GM21390 (cell line): Measurements from ENCODE around the gene SMIM41.
A peak's percentile ranks its signal among the peaks of the same experiment; 100 is the strongest.

ENCODE experiments used
- ATAC-seq: cut with Tn5 transposase; IDR thresholded peaks from one replicate; pipeline ENCODE4 v1.9.1; 2021; ENCODE audit not compliant: unreplicated experiment

Gene SMIM41

DNA sequence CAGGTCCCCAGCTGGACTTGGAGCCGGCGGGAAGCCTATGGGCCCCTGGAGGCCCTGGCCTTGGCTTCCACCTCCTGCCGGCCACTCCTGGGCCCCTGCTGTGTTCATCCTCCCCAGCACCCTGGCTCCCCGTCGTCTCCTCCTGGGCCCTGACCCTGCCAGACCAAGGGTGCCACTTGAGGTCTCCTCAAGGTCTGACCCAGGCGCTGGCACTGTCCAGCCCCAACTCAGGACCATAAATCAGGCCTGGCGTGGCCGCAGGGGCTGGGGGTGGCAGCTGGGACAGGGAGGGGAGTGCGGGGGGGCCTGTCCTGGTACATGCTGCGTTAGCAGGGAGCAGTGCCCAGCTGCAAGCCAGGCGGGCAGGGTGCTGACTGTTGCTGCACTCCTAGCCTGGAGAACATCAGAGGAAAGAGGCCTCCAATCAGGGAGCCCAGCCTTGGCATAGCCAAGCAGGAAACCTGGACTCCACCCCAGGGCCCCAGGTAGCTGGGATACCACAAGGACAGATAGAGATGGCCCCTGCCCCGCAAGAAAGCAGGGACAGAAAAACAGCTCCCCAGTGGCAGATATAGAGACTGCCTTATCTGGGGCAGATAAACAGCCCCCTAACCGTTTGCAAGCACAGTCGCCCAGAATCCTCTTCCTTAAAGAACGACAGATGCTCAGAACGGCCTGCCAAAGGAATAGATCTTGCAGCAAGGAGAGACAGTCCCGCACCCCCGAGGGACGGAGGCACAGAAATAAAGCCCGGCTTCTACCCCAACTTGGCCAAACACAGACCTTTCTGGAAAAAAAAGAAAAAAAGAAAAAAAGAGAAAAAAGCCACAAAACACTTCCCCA is 16.2 kb upstream of the SMIM41 start:
- no peak for ATAC-seq

DNA sequence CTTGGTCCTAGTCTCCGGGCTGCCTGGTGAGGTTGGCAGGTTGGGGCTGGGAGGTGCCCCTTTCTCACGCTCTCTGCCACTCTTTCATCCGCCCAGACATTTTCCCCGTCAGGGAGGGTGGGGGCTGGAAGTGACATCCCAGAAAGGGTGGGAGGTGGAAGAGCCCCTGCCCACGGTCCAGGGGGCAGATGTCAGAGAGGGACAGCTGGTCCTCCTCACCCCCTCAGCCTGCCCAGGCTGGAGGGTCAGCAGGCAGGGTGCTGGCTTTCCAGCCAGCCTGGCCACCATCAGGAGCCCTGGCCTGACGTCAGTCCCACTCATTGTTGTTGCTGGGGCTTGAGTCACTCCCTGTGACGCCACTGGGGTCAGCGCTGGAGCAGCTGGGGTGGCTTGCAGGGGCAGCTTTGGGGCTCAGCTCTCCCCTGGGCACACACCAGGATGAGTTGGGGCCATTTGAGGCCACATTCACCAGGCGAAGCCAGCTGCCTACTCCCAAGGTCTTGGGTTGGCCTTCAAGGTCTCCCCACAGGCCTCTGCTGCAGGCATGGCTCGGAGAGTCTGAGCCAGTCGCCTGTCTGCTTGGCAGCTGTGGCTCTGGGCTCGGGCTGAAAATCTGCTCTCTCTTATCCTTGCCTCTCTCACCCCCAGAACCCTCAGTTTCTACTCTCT is 15.4 kb upstream of the SMIM41 start:
- ATAC-seq = no peak

DNA sequence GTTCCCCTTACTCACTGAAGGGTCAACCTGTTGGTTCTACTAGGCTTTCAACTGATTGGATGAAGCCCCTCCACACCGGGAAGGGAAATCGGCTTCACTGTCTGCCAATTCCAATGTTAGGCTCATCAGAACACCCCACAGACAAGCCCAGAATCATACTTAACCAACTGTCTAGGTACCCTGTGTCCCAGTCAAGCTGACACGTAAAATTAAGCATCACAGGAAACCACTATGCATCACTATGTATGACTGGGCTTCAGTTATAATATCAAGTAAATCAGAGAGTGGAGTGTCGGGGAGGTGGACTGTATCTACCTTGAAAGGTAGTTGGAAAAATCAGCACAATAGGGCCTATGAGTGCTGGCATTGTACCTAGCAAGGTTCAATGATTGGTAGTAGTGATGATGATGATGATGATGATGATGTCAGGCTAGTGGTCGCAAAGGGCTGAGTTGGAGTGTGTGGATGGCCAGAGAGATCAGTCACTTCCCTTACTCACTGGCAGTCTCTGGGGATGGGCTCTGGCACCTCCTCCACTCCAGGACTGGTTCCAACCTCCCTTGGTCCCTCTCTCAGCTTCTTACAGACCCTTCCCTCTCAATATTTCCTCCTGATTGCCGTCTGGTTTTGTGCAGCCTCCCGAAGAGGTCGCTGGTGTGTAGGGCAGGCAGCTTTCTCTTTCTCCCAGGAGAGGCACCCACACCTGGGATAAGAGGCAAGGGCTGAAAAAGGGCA is 13.0 kb upstream of the SMIM41 start:
- no peak for ATAC-seq

DNA sequence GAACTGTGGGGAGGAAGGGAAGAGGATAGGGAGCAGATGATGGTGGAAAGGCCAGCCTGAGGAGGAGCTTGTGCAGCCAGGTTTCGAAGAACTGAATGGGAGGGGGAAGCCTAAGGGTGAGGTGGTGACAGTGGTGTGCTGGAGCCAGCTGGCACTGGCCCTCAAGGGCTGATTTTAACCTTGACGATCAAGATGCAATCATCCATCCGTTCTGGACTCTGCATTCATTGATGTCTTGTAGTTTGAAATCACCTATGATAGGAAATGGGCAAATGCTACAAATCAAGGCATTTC is 12.5 kb upstream of the SMIM41 start:
- no peak for ATAC-seq

DNA sequence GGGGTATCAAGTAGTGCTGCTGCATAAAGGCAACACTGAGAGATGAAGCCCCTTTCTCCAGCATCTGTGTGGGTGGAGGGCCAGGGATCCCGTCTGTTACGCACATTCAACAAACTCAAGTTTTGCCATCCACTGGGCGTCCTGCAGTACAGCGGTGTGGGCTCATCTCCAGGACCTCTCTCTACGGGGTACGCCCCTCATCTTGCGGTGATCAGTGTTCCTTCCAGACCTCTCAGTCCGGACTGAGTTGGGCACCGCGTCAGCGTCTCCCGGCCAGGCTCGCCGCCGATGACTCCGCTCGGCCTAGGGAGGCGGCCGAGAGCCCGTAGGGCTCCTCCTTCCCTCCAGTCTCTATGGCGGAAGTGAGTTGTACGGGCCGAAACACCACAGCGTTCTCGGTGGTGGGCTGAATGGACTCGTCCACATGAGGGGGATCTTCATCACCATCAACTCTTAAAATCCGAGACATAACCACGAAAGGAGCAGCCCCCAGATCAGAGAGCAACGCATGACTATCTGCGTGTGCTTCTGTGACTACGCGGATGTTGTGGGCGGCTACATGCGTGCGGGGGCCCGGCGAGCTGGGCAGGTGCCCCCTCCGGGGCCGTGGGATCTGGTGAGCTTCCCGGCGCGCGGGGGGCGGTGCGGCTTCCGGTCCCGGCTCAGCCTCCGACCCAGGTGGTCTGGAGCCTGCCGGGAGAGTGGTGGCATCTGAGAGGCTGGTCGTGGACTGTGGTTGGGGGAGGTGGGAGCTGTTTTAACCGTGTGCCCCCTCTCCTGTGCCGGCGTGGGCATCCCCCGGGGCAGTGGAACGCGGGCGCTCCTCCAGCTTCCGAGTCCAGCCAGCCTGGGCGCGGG is 9.9 kb upstream of the SMIM41 start, which contains the start of gene ATG101:
Gene ATG101, plus strand, starts transcription at position 652 of the 858 bp plus-strand sequence. CDS start 3,673 bp downstream, outside the sequence.
- ATAC-seq = peak; percentile 89

DNA sequence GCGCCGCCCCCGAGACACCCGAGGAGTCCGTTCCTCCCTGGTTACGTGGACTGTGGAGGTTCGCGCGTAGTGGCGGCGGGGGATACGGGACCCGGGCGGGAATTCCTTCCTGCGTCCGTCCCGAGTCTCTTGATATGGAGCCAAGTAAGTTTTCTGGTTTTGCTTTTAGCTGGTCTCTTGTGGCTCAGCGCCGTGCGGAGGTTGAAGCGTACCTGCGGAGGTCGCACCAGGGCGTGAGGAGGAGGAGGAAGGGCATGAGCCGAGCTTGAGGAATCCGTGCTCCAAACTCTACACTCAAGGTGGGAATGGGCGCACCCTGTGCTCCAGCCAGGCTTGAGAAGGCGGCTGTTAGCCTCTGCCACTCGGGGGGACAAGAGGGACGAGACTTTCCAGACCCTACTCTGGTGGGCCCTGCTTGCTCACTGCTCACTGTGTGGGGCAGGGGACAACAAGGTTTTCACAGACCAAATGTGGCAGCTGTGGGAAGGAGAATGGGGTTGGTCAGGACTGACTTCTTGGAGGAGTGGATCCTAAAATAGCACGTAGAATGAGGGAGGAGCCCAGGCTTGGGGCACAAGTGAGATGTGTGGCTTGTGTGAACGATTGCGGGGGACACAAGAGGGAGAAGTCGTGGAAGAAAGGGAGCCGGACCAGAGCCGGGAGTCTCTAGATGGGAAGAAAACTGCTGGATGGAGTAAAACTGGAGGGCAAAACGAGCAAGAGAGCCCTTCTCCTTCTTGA is 9.1 kb upstream of the SMIM41 start:
- ATAC-seq = peak; percentile 11

DNA sequence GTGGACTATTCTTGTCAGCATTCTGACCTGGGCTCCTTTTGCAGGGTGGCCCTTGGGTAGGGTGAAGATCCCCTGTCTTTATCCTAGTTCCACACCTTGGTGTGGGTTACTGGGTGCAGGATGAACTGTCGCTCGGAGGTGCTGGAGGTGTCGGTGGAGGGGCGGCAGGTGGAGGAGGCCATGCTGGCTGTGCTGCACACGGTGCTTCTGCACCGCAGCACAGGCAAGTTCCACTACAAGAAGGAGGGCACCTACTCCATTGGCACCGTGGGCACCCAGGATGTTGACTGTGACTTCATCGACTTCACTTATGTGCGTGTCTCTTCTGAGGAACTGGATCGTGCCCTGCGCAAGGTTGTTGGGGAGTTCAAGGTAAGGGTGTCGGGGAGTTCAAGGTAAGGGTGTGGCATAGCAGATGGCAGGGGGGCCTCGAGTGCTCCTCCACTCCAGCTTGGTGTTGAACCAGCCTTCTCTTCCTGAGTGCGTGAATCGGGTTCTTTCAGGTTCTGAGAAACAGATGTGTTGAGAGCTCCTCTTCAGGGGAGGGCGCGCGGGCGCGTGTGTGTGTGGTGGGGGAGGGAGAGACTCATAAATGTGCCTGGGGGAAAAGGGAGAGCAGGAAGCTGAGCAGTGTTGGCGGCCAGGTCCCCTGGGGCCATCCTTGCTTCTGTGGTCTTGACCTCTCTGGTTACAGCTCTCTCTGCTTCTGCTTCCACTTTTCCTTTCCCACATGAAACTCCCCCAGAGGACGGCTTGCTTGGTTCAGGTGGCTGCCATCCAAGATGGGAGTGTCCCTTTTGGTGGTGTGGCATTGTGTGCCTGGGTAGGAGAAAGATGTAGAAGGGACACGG is 5.7 kb upstream of the SMIM41 start:
- no peak for ATAC-seq

DNA sequence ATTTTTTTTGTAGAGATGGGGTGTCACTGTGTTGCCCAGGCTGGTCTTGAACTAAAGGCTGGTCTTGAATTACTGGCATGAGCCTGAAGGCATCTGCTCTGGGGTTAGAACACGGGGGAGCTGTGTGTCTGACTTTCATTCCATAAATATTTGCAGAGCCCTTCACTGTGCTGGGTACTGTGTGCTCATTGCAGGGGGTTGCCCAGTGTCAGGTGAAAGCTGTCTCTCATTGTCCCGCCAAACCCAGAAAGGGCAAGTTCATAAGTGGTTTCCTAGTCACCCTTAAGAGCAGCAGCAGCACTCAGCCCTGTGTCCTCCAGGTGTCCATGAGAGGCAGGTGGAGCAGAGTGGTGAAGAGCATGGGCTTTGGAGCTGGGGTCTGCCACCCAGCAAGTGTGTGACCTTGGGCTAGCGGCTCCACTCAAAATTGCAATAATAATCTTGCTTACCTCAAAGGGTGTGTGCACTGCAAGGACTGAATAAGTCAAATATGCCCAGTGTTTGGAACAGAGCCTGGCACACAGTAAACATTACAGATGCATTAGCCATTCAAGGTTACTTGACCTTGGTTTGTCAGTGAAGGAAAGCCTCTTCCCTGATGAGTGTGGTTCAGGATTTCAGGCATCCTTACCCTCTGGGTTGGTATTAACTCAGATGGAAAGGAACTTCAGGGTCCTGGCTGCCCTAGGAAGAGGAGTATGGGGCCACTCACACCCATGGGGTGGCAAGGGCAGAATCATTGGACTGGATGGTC is 4.4 kb upstream of the SMIM41 start:
- ATAC-seq = no peak

DNA sequence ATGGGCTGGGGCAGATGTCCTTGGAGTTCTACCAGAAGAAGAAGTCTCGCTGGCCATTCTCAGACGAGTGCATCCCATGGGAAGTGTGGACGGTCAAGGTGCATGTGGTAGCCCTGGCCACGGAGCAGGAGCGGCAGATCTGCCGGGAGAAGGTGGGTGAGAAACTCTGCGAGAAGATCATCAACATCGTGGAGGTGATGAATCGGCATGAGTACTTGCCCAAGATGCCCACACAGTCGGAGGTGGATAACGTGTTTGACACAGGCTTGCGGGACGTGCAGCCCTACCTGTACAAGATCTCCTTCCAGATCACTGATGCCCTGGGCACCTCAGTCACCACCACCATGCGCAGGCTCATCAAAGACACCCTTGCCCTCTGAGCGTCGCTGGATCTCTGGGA is 2.7 kb upstream of the SMIM41 start:
- ATAC-seq = no peak

DNA sequence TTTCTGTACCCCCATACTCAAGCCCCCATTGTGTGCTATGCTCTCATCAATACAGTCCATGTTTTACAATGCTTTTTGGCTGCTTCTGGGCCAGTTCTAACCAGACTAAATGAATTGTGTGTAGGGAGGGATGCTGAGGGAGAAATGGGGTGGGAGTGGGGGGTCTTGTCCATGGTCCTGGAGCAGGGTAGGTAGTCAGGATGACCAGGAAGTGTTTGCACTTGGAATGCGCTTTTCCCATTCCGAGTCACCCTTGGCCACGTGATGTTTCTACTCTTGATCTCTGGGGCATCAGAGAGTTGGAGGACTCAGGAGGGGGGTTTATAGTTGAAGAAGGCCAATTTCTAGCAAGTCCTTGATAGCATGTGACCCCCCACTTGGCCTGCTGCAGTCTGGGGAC is 1.2 kb upstream of the SMIM41 start:
- ATAC-seq = no peak

DNA sequence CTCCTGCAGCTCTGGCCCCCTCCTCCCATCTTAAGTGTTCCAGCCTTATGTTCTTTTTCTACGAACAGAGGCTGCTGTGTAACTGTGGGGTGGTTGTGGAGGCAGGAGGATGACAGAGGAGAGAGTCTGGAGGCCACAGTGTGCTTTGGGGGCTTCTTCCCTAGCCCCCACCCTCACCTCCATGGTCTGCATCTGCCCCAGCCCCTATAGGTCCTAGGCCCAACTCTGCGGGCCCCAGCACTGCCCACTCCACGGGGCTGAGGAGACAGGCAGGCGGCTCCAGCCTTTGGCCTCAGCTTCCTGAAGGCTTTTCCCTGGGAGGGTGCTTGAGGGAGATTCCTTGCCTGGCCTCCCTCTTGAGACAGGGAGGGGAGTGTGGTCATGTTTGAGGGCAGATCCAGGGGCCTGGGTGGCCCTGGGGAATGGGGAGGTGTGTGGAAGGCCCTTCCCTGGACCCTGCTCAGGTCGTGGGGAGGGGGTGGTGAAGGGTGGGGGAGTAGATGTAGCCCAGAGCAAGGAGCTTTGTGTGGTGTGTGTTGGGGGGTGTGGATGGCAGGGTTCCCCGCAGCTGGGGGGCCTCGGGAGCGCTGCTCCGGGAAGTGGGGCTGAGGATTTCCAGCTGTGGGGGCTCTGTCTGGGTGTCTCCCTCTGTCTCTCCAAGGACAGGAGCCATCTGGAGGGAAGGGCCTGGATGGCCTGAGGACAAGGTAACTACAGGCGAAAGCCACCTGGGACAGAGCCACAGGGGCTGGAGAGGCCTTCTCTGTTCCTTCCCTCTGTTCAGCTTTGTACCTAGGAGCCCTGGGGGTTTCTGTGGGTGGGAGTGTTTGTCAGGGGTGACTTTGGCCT is 1.1 kb downstream of the SMIM41 start:
- no peak for ATAC-seq

DNA sequence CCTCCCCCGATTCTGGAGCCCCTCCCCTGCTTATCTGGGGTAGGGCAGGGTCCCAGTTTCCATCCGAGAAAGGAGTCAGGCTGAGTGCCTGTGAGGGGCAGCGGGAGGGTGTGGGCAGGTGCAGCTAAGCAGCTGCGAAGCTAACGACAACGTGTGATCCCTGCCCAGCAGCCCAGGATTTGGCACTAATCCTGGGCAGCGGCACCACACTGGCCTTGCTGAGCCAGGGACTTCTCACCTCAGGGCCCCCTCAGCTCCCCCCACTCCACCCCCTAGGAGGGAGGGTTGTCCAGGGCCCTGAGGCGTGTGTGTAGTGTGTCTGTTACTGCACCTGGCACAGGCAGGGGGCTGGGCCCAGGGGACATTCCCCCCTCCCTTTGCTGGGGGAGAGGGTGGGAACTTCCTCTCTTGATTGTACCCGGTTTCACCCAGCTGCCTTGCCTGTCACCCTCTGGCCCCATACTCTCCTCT is 1.8 kb downstream of the SMIM41 start:
- peak; percentile 74 for ATAC-seq

DNA sequence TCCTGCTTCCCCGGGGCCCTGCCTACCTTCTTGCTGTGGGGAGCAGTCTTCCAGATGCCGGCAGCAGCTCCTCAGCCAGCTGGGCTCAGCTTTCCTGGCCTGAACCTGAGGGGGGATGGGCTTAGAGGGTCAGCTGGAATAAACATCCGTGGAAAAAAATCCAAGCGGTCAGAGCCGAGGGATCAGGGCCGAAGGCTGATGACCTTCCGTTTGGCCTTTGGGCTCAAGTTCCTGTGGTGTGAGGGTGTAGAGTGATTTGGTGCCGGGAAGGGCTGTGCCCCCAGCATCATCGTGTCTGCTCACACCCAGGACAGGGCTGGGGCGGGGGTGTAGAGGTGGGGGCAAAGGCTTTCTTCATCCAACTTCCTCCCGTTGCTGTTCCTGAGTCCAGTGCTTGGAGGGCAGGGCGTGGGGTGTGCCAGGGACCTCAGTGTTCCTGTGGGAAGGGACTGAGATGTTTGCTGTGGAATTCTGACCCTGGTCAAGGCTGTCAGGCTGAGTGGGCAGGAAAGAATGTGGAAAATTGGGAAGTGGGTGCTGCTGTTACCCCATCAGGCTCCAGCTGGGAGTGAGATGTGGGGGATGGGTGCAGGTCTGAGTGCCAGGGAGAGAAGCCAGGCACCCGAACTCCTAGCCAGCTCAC is 2.6 kb downstream of the SMIM41 start:
- ATAC-seq = no peak

DNA sequence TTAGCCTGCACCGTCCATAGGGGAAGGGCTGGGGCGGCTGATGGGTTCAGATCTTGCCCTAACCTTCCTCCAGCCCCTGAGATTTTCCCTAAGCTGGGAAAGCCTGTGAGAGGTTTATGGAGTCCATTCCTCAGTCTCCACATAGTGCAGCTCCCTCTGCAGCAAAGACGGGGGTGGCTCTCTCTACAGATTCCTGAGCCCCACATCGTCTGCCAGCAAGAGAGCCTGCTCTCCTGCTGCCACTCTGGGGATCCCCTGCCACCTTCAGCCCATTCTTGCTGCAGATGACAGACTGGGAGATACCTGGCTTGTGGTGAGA is 3.1 kb downstream of the SMIM41 start:
- ATAC-seq = no peak

DNA sequence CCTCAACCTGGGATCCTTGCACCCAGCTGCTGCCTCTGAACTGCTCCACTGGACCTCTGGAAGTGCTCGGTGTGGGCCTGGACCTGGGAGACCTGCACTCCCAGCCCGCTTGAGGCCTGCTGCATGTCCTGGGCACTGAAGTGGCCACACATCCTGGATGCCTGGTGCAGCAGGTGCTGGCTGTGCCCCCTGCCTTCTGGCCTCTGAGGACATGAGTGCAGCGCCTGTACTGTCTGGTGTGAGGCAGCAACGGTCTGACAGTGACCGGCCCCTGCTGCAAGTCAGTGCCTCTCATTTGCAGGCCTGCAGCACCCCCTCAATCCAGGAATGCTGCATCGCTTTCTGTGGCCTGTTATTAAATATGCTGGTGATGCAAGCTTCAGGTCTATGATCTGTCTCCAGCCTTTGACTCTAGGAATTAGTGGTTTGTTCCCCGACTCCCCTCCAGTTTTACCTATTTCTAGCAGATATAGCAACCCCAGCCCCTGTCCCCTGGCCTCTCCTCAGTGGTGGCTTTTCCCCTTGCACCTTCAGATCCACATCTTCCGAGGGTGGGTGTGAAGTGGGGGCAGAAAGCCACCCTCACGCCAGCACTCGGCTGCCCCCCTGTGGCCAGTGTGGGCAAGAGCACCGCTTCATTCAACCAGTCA is 3.6 kb downstream of the SMIM41 start:
- ATAC-seq = no peak

DNA sequence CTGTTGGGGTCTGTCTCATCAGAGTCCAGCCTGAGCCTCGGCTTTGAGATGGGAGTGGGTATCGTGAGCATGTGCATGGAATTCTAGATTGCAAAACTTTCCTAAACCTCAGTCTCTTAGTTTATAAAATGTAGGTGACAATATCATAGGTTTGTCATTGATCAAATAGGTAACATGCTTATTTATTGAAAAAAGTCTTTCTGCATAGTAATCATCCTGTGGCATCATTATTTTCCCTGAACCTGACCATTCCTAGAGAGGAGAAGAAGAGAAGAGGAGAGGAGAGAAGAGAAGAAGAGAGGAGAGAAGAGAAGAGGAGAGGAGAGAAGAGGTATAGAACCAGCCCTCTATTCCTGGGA is 4.1 kb downstream of the SMIM41 start:
- ATAC-seq = no peak
